Prostate gland (tissue), 2 donors: Measurements from ENCODE around the gene ST8SIA6. TPM values are rescaled to one million over a fixed set of nuclear protein-coding genes. Genes with fewer than 3 reads are reported as not detected.
A peak's percentile ranks its signal among the peaks of the same experiment; 100 is the strongest.

ENCODE experiments used
- DNase-seq: peaks from one replicate; pipeline ENCODE4 v3.0.0-alpha.2; 2019; ENCODE audit warnings: low spot score
- H3K27ac ChIP-seq, 2 donors: fragments of 200-600 bp; sonication (generic); 2 replicates each; pipeline ENCODE4 v1.5.1; 2017 to 2019
- H3K27me3 ChIP-seq: fragments of 200-600 bp; sonication (generic); replicated peaks from 2 replicates; pipeline ENCODE4 v1.5.1; 2019; ENCODE audit not compliant: insufficient read depth
- H3K36me3 ChIP-seq, 2 donors: fragments of 200-600 bp; sonication (generic); 1 replicate in 1 of 2; 2 replicates in 1 of 2; pipeline versions ENCODE4 v1.5.1 to v1.8.1; 2017 to 2019
- H3K4me1 ChIP-seq: fragments of 200-600 bp; sonication (generic); replicated peaks from 2 replicates; pipeline ENCODE4 v1.5.1; 2019
- H3K4me3 ChIP-seq, 2 donors: fragments of 200-600 bp; sonication (generic); 2 replicates each; pipeline ENCODE4 v1.5.1; 2017 to 2019
- H3K9me3 ChIP-seq: fragments of 200-600 bp; sonication (generic); 2 replicates; pipeline ENCODE4 v1.5.1; 2017
- CTCF ChIP-seq, 4 experiments: fragments of 200-600 bp in 2 of 4; fragments of 450-650 bp in 2 of 4; sonication (generic) in 2 of 4; IDR thresholded peaks; 1 replicate in 3 of 4; 2 replicates in 1 of 4; pipeline ENCODE4 v1.5.1; 2016 to 2019; ENCODE audit warnings: antibody characterized with exemption in 4 of 4, mild to moderate bottlenecking in 2 of 4, moderate library complexity in 2 of 4
- POLR2A ChIP-seq: fragments of 450-650 bp; IDR thresholded peaks from one replicate; pipeline ENCODE4 v1.6.1; 2016; ENCODE audit warnings: antibody characterized with exemption, mild to moderate bottlenecking
- POLR2AphosphoS5 ChIP-seq: sonication (generic); formaldehyde crosslinking; IDR thresholded peaks from one replicate; pipeline ENCODE4 v1.6.1; 2017; ENCODE audit warnings: antibody characterized with exemption
- WGBS: methylation state at CpG from one replicate; pipeline ENCODE4 v1.1.5; 2018; 5-methylcytosine and 5-hydroxymethylcytosine counted together
- intact Hi-C: fragments of 100-400 bp; cut with DNase I; formaldehyde crosslinking; loops from one replicate; pipeline ENCODE4 v1.14.2; 2022
- total RNA-seq, 2 donors: library from RNA; depleted of rRNA; stranded (reverse); fragments of >200 nt; gene quantifications; one replicate each; pipeline ENCODE4 v1.1.0, GENCODE V29; 2016

Gene ST8SIA6
- total RNA-seq, 2 donors from 2014 or later = 1.1 to 5.6 TPM

GRCh38 chr10:17460756-17461155 is 6.4 kb upstream of the ST8SIA6 start:
- intact Hi-C loops = no loop called here
- H3K36me3 ChIP-seq = no peaks in the 10 kb centered on the region
- H3K27ac ChIP-seq = no peak overlapping the region
- H3K27me3 ChIP-seq = no peaks in the 10 kb centered on the region
- no peak overlapping the region for H3K4me3 ChIP-seq
- H3K4me1 ChIP-seq = no peaks in the 10 kb centered on the region
- no peaks in the 10 kb centered on the region for H3K9me3 ChIP-seq
- TF ChIP-seq CTCF (IDR thresholded peaks at IDR 0.05) = no peak
- no peak for TF ChIP-seq POLR2A
- no peak for TF ChIP-seq POLR2AphosphoS5
- no peak for DNase-seq

- intact Hi-C loops = no loop called here
- no peaks in the 10 kb centered on the region for H3K9me3 ChIP-seq
- H3K36me3 ChIP-seq = no peaks in the 10 kb centered on the region
- no peaks in the 10 kb centered on the region for H3K27me3 ChIP-seq
- no peak for TF ChIP-seq POLR2A
- TF ChIP-seq CTCF (IDR thresholded peaks at IDR 0.05) = no peak
- DNase-seq = no peak
- H3K4me3 ChIP-seq = no peak overlapping the region
- WGBS = 97% methylated on average over 2 of the region's 2 CpGs
- no peak overlapping the region for H3K27ac ChIP-seq
- H3K4me1 ChIP-seq = no peaks in the 10 kb centered on the region
Observed at GRCh38 chr10:17457083-17457482, 2.7 kb upstream of the ST8SIA6 start.

GRCh38 chr10:17456032-17456548 is 1.7 kb upstream of the ST8SIA6 start:
- intact Hi-C loops = no loop called here
- Histone ChIP-seq H3K4me1 (no peaks in the 10 kb centered on the region), H3K27ac (no peak overlapping the region), H3K4me3 (no peak overlapping the region), H3K36me3 (no peaks in the 10 kb centered on the region), H3K27me3 (no peaks in the 10 kb centered on the region), H3K9me3 (no peaks in the 10 kb centered on the region)
- 97% methylated on average over 2 of the region's 2 CpGs for WGBS
- DNase-seq = no peak
- TF ChIP-seq POLR2AphosphoS5 (no peak), CTCF (IDR thresholded peaks at IDR 0.05) (no peak)

GRCh38 chr10:17455015-17455520 is 673 bp upstream of the ST8SIA6 start:
- no peaks in the 10 kb centered on the region for H3K36me3 ChIP-seq
- intact Hi-C loops = no loop called here
- peak overlapping the region; percentile 76 to 89 for H3K27ac ChIP-seq
- DNase-seq = no peak
- 92% methylated on average over 2 of the region's 2 CpGs for WGBS
- H3K27me3 ChIP-seq = no peaks in the 10 kb centered on the region
- H3K9me3 ChIP-seq = no peaks in the 10 kb centered on the region
- H3K4me3 ChIP-seq = peak overlapping the region; percentile 46 to 58
- no peaks in the 10 kb centered on the region for H3K4me1 ChIP-seq
- TF ChIP-seq POLR2A (no peak), POLR2AphosphoS5 (no peak), CTCF (IDR thresholded peaks at IDR 0.05) (no peak)

GRCh38 chr10:17453373-17454091 is 863 bp downstream of the ST8SIA6 start:
- Histone ChIP-seq H3K4me3 (peak overlapping the region; percentile 46 to 58), H3K27ac (peak overlapping the region; percentile 76 to 89), H3K4me1 (no peaks in the 10 kb centered on the region), H3K27me3 (no peaks in the 10 kb centered on the region), H3K9me3 (no peaks in the 10 kb centered on the region), H3K36me3 (no peaks in the 10 kb centered on the region)
- under 1% methylated on average over 53 of the region's 66 CpGs for WGBS
- TF ChIP-seq POLR2AphosphoS5 (no peak), CTCF (IDR thresholded peaks at IDR 0.05) (no peak), POLR2A (no peak)
- intact Hi-C loops = no loop called here
- peak; percentile 60 for DNase-seq
